GM21390 (cell line): Measurements from ENCODE around the gene KRTAP10-2.

Experiments used
- ATAC-seq: cut with Tn5 transposase; IDR thresholded peaks from one replicate; pipeline ENCODE4 v1.9.1; 2021; ENCODE audit not compliant: unreplicated experiment

The KRTAP10-2 gene

DNA sequence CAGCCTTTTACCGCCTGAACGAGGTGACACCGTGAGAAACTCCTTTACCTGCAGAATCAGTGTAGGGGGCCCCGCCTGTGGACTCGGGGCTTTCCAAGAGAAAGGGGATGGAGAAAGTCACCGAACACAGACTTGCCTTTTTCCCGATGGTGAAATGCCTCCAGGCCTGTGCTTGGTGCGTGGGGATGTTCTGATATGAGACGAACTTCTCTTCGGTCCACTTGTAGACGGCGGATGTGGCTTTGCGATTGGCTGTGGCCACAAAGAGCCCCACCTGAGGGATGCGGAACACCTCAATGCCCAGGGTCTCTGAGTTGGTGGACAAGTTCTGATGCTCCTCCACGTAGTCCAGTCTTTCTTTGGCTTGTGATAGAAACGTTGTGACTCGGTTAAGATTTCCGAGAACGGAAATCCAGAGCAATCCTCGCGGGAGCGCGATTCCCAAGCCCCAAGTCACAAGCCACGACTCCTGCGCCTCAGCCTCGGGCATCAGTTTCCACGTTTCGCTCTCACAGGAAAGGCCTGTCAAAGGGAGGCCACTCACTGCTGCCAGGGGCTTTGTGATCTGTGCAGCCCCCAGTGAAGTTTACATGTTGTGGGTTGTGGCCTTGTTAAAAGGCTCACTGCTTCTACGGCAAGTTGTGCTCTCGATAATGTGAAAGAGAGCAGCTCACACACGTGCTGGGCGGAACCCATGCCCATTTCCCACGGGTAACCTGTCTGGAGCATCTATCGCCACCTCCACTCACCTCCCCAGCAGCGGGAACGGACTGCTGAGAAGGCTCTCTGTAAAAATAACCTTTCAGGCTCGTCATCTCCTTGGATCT lies 23.9 kb downstream of the KRTAP10-2 start:
- ATAC-seq, result no peak

DNA sequence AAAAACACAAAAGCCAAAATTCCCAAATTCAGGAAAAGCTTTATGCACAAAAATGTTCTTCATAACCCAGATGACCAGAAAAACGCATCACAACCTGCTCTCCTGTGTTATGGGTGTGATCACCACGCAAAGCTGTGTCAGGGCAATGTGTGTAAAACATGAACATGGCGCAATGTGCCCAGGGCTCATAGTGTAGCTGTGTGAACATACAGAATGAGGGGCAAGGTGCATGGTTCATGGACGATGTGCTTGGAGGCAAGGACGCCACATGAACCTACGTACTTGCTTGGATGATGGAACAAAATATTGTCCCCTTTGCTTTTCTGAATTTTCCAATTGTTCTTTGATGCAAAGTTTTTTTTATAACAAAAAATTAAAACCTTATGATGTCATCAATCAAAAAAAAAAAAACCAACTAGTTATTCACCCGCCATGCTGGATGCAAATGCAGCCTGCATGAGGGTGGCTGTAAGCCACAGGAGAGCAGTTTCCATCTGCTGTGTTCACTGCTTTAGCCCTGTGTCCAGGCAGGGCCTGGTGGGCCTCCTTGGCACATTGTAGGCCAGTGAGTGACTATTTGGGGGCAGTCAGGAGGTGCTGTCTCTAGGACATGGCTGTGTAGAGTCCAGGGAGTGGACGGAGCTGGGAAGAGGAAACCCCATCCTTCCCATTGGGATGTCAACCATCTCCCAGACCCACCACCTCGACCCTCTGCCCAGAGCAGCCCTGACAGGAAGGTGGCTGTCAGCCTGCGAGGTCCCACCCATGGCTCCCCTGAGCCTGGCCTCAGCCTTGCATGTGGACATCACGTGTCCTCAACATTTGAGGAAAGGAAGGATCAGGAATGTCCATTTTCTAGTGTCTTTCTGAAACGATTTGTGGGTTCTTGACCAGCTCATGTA lies 25.0 kb downstream of the KRTAP10-2 start:
- ATAC-seq, result no peak

DNA sequence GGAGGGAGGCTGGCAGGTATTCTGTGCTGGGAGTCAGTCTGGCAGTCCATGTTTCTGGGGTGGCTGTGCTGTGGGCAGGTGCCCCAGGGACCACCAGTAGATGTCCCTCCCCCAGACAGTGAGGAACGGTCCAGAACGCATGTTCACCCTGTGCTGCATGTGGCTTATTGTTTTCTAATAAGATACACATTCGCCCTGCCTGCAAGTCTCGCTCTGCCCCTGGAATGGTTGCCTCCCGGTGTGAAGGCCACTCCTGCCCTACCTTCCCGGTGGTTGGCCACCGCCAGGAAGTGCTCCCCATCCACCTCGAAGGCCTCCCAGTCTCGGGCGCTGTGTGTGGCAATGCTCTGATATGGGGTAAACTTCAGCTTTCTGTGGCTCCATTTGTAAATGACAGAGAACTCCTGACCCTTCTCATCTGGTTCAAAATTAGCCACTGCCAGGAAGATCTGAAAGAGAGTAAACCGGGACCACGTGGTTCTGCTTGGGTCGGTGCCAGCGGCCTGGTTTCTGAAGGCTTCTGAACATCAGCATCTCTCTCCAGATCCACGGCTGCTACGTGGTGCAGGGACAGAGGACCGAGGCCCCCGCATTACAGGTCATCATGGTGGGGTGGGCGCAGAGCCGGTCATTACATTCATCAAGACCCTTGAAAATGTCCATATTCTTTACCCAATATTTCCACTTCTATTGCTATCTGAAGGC lies 25.8 kb downstream of the KRTAP10-2 start:
- no peak for ATAC-seq

DNA sequence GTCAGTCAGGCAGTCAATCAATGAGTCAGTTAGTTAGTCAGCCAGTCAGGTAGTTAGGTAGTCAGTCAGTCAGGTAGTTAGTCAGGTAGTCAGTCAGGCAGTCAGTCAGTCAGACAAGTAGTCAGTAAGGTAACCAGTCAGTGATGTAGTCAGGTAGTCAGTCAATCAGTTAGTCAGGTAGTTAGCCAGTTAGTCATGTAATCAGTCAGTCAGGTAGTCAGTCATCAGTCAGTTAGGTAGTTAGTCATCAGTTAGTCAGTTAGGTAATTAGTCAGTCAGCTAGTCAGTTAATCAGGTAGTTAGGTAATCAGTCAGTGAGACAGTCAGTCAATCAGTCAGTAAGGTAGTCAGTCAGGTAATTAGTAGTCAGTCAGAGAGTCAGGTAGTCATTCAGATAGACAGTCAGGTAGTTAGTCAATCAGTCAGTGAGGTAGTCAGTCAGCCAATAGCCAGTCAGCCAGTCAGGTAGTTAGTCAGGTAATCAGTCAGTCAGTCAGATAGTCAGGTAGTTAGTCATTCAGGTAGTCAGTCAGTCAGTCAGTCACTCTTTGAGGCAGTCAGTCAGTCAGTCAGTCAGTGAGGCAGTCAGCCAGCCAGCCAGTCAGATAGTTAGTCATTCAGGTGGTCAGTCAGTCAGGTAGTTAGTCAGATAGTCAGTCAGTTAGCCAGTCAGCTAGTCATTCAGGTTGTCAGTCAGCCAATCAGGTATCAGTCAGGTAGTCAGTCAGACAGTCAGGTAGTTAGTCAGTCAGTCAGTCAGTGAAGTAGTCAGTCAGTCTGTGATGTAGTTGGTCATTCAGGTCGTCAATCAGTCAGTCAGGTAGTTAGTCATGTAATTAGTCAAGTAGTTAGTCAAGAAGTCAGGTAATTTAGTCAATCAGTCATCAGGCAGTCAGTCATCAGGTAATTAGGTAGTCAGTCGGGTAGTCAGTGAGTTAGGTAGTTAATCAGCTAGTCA lies 26.6 kb downstream of the KRTAP10-2 start:
- no peak for ATAC-seq

DNA sequence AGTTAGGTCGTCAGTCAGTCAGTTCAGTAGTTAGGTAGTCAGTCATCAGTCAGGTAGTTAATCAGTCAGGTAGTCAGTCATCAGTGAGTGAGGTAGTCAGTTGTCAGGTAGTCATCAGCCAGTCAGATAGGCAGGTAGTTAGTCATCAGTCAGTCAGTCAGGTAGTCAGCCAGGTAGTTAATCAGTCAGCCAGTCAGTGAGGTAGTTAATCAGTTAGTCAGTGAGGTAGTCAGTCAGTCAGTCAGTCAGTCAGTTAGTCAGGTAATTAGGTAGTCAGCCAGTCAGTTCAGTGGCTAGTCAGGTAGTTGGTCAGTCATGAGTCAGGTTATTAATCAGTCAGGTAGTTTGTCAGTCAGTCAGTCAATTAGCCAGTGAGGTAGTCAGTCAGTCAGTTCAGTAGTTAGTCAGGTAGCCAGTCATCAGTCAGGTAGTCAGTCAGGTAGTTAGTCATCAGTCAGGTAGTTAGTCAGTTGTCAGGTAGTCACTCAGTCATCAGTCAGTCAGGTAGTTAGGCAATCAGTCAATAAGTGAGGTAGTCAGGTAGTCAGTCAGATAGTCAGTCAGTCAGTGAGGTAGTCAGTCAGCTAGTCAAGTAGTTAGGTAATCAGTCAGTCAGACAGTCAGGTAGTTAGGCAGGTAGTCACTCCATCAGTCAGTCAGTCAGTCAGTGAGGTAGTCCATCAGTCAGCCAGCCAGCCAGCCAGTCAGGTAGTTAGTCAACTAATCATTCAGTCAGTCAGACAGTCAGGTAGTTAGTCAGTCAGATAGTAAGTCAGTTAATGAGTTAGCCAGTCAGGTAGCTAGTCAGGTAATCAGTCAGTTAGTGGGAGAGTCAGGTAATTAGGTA lies 27.5 kb downstream of the KRTAP10-2 start:
- no peak for ATAC-seq

DNA sequence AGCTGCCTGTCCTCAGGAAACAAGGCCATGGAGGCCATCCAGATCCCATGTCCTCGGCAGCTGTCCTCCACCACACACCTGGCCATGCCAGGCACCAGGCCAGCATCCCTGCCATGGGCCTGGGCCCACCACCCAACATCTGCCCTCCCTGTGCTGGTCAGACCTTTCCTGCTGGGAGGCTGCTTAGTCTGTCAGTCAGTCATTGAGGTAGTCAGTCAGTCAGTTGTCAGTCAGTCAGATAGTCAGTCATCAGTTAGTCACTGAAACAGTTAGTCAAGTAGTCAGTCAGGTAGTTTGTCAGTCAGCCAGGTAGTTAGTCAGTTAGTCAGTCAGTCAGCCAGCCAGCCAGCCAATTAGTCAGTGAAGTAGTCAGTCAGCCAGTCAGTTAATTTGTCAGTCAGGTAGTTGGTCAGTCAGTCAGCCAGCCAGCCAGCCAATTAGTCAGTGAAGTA lies 28.5 kb downstream of the KRTAP10-2 start:
- ATAC-seq, result no peak

DNA sequence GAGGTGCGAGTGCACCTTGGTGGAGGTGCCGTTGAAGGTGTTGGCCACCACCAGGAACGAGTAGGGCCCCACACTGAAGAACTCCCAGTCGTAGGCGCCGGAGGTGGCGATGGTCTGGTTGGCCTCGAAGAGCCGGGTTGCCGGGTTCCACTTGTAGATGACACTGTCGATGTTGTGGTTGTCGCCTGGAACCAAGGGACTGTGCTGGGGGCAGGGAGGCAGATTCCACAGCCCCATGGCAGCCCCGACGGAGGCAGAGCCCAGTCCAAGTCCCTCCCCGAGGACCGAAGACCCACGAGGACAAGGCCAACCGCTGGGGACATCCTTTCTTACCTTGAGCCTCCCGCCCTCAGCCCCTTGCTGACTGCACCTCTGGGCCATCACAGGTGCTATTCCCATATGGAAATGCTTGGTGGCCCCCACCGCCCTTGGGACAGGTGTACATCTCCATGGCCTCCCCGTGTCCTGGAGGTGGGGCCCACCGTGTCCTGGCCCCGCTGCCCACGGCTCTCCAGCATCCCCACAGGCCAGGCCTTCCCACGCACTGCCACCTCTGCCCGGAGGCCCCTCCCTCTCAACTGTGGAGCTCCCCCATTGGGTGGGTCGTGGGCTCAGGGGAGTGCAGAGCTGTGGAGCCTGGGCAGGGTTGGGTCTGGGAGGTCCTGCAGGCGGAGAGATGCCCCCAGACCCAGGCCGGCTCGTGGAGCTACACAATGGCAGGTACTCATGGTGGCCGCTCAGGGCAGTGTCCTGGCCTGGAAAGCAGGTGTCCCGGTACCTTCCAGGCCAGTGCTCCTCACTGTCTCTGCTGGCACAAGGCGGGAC lies 29.2 kb downstream of the KRTAP10-2 start:
- no peak for ATAC-seq

DNA sequence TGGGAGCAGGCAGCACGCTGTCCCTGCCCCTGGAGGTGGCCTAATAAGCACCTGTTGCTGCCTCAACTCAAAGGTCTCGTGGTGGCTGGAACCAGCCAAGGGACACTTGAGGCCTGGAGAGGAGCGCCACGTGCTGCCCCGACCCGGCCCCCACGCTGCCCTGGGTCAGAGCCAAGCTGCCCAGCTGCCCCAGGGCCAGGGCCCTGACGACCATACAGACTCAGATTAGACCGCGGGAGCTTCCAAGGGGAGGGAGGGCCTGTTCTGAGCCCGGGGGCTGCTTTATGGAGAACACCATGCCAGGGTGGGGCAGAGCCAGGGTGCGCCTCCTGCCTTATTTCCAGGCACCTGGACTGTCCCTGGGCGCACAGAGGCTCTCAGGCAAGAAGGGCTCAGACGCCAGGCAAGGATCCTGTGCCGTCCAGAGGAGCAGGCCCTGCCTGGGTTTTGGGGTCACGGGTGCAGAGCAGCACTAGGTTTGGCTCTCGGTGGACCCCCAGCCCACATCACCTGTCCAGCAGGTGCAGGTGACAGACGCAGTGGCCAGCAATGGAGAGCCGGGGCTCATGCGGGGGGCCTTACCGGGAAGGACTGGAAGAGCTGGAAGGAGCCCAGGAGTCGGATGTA lies 29.9 kb downstream of the KRTAP10-2 start:
- ATAC-seq, result no peak

DNA sequence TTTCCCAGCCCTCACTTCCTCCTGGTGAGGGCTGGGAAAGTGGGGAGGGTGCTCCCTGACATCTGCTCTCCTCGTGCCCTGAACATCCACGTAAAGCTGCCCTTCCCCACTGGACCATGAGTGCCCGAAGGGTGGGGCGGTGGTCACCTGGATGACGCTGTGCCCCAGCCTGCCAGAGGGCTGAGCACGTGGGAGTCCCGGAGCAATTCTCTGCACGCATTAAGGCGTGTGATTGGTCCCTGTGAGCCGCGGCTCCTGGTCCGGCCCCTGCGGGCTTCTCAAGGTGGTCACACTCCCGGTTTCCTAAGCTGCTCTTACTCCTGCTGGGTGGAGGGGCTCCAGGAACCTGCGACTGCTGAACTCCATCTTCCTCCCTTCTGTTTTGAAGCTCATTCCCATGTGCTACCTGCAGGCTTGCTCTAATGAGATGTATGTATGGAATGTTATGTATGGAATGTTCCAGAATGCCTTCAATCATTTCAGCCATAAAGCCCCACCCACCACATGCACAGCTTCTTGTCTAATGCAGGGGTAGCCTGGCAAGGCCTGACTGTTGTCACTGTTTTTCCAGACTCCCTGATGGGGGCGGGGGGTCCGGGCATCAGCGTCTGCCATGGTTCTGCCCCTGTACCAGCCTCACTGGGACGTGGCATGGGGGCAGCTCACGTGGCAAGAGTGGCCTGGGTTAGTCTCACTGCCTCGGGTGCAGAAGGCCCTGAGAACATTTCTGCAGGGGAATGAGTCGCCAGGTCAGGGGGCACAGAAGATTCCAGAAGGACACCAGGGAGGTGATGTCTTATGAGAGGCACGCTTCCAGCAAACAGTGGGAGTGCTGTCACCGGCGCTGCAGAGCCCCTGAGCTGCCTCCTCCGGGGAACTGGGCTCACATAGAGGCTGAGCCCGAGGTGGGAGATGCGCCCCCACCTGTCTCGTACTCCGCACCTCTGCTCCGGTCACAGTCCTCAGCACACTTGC lies 30.7 kb downstream of the KRTAP10-2 start:
- no peak for ATAC-seq

DNA sequence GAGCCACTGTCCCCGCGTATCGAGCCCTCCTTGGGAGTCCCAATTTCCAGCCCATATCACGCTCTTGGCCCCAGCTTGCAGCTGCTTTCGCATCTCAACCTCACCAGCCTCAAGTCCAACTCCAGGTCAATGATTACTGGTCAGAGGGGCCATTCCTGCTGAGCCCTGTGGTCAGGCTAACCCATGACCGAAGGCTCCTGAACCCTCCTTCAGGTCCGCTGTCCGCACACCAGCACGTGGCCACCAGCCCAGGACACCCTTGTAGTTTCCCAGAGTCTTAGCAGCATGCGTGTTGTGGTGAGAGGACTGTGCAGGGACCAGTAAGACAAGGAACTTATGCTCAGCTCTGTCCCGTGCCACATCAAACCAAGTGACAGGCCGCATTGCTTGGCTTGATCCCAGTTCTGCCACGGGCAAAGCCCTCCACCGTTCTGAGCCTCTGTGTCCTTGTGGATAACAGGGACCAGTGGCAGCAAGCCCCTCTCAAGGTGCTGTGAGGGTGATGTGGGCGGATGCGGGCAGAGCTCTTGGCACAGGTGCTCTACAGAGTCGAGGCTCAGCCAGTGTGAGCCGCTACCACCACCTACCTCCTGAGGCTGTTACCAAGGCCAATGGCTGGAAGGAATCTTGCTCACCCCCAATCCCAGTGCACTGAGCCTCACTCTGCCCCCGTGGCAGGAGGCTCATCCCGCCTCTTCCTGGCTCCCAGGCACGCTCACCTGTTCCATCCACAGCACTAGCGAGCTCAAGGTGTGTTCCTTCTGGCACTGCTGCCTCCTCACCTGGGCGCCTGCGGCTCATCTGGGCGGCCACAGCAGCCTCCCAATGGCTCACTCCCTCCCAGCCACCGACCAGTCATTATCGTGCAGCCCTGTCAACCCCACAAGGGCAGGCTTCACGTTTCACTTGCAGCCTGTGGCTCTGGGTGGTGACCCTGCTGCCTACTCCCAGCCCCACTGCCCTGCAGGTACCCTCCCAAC lies 31.7 kb downstream of the KRTAP10-2 start:
- no peak for ATAC-seq

DNA sequence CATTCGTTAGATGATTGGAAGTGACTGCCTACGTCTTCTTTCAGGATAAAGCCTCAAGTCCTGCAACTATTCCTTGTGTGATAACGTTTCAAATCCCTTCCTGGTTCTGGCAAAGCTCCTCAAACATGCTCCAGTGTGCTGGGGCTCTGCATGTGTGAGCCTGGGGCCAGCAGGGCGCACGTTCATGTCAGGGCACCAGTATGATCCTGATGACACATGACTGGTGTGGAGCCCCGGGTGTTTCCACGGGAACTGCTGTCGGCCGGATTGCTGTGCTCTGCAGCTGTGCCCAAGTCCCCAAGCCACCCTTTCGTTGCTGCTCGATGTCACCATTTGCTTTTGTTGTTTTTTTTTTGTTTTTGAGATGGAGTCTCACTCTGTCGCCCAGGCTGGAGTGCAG lies 32.6 kb downstream of the KRTAP10-2 start:
- no peak for ATAC-seq

DNA sequence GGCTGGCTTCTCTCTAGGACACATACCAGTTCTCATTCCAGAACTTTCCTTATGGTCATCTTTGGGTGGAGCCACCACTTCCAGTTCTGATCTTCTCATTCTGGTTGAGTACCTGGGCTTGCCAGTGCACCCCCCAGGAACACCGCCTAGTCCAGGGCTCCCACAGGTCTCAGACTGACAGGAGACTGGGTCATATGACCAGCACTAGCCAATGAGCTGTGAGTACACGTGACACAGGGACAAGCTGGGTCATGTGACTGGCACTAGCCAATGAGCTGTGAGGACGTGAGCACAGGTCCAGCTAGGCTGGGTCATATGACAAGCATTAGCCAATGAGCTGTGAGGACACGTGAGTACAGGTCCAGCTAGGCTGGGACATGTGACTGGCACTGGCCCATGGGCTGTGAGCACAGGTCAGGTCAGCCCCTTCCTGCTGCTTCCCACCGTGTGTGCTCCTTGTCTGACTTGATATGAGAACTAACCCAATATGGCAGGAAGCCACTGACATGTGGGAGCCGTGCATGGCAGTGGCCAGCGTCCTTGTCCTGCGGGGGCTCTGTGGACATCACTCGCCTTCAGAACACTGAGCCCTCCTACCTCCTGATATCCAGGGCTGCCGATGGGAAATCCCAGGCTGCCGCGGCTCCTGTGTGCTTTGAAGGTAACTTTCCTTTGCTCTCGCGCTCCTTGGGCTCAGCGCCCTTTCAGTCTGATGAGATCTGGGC lies 34.0 kb downstream of the KRTAP10-2 start:
- ATAC-seq, result no peak

DNA sequence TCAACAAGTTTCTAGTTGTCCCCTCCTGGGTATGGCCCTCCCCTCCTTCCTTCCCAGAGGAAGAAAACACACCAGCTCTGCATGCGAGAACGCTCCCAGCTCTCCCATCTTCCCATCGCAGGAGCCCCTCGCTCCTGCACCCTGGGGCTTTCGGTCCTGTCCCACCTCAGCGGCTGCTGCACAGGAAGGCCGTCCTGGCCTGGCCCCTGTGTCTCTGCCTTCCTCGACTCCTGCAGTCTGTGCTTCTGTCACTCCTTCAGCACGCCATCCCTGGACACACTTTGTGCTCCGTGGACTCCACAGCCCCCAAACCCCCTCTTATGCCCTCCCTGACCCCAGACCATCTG lies 34.5 kb downstream of the KRTAP10-2 start:
- no peak for ATAC-seq

DNA sequence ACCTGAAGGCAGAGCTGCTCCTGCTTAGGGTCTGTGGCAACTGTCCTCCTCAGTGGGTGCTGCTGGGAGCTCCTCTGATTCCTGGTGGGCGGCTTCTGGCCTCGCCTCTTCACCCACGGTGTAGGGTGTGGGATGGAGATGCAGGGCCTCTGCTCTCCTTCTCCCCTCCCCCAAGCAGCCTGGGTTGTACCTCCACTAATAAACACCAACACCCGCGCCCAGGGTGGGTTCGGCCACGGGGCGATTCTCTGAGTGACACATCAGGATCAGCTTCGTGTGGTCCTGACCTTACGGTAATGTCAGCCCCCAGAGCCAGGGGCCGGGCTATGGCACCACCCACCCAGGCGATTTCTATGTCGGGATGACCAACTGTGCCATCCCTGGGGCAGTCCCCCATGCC lies 35.0 kb downstream of the KRTAP10-2 start:
- ATAC-seq, result no peak
